NB4 (cell line): ENCODE results near the gene RAB27B.

Experiments used
- DNase-seq: peaks from one replicate; pipeline ENCODE4 v3.0.0; 2010; ENCODE audit warnings: low read depth
- H3K4me3 ChIP-seq: one replicate; pipeline ENCODE4 v1.5.1; 2011; ENCODE audit warnings: mild to moderate bottlenecking, low read depth, low read length, moderate library complexity
- CTCF ChIP-seq: IDR thresholded peaks from one replicate; pipeline ENCODE4 v1.5.1; 2012; ENCODE audit warnings: low read depth, low read length
- MYC ChIP-seq: IDR thresholded peaks from 2 replicates; pipeline ENCODE4 v1.6.1; 2011; ENCODE audit warnings: low read depth, low read length
- POLR2A ChIP-seq: IDR thresholded peaks from 2 replicates; pipeline ENCODE4 v1.6.1; 2011; ENCODE audit warnings: mild to moderate bottlenecking; ENCODE audit not compliant: insufficient read length; ENCODE audit errors: extremely low read depth
- TF ChIP-seq, protein P1 (sequence below): IDR thresholded peaks from 2 replicates; pipeline ENCODE4 v1.6.1; 2011; ENCODE audit warnings: low read depth, low read length

Gene RAB27B

GRCh38 chr18:54873884-54874255 is 45.6 kb downstream of the RAB27B start:
- no peak for DNase-seq
- no peak for TF ChIP-seq CTCF
- TF ChIP-seq, protein P1, sequence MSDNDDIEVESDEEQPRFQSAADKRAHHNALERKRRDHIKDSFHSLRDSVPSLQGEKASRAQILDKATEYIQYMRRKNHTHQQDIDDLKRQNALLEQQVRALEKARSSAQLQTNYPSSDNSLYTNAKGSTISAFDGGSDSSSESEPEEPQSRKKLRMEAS = no peak
- no peak for TF ChIP-seq MYC
- no peak for TF ChIP-seq POLR2A
- H3K4me3 ChIP-seq = no peak overlapping the region

DNA sequence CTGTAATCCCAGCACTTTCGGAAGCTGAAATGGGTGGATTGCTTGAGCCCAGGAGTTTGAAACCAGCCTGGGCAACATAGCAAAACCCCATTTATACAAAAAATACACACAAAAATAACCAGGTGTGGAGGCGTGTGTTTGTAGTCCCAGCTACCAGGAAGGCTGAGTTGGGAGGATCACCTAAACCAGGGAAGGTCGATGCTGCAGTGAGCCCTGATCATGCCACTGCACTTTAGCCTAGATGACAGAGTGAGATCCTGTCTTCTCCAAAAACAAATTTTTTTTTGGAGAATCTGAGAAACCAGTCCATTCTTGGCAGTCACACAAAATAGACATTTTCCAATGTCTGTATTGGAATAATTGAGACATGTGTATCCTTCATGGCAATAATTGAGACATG is 46.8 kb downstream of the RAB27B start:
- TF ChIP-seq CTCF (no peak), POLR2A (no peak), MYC (no peak)
- TF ChIP-seq, protein P1 = no peak
- H3K4me3 ChIP-seq = no peak overlapping the region
- DNase-seq = no peak

- DNase-seq = no peak
- TF ChIP-seq, protein P1 = no peak
- TF ChIP-seq CTCF (no peak), MYC (no peak), POLR2A (no peak)
- no peak overlapping the region for H3K4me3 ChIP-seq
These were observed 48.8 kb downstream of the RAB27B start for GRCh38 chr18:54877076-54877475.

DNA sequence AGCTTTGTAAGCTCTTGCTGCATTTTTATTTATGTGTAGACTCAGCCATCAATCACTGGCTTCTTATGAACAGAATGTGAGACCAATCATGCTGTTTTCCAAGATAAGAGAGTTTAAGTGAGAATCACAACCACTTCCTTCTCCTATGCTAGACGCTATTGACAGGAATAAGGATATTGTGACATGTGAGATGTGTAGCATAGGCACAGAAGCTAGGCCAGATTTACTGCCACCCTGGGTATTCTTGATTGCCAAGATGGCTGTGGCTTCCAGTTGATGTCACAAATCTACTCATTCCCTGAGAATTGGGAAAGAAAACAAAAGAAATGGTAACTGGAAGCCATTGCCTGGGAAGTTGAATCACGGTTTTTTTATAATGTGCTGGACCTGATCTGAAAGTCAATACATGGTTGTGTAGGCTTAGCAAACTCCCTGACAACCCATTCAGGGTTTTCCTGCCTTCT is 49.9 kb downstream of the RAB27B start:
- H3K4me3 ChIP-seq = no peak overlapping the region
- DNase-seq = no peak
- TF ChIP-seq POLR2A = no peak
- TF ChIP-seq CTCF = no peak
- TF ChIP-seq, protein P1 = no peak
- no peak for TF ChIP-seq MYC

DNA sequence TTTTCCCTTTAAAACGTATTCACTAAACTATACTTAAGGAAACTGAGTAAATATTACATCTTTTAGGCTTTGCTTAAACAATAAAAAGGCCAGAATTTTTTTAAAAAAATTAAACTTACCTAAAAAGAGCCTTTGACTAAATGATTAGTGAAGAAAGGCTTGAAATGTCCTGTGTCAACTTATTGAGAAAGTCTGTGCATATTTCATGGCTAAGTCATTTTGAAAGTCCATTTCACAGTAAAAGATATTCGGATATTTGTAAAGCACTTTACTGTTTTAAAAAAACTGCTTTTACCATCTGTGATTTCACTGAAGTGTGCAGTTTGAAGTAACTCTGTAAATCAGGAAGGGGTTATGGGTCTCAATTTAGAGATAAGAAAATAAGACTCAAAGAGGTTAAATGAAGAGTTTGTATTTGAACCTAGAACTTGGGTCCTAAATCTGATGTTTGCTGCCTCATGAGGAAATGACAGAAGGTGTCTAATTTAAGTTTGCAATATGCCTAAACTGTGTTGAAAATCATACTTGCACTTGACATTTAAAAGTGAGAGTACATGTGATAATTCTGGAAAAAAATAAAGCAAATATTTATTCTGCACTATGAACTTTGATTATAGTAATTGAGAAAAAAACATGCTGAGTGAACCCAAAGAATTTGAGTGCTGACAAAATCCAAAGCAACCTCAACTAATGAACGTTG is 50.5 kb downstream of the RAB27B start:
- no peak overlapping the region for H3K4me3 ChIP-seq
- no peak for DNase-seq
- TF ChIP-seq POLR2A = no peak
- TF ChIP-seq MYC = no peak
- no peak for TF ChIP-seq CTCF
- TF ChIP-seq, protein P1 = no peak
